ENCODE results near the gene EPHB1.
"Not testable (repeated sequence)": the region's sequence is repeated elsewhere in the genome, so short reads cannot be mapped to it uniquely, and the experiment has no call there.

The EPHB1 gene

DNA sequence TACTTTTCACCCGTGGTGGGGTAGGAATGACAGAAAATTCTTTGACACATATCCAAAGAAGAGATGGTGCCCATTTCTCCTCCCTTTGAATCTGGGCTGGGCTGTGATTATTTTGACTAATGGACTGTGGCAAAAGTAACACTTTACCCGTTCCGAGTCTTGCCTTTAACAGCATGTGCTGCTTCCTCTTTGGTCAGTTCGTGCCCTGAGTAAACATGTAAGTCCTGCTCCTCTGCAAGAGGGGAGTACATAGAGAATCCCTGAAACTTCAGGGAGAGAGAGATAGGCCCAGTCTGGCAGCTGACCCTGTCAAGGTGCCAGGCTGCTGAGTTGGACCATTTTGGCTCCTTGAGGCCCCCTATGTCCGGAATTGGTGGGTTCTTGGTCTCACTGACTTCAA, 243.1 kb downstream of the EPHB1 start:
- CTCF ChIA-PET, result no interaction called here
- DNase-seq, result no peak
- Mint-ChIP-seq H3K9me3 (no peaks in the 10 kb centered on the region), H3K27ac (no peak overlapping the region), H3K4me1 (no peaks in the 10 kb centered on the region), H3K27me3 (peaks cover 3% of the 10 kb centered on the region), H3K36me3 (no peaks in the 10 kb centered on the region), H3K4me3 (no peak overlapping the region)

DNA sequence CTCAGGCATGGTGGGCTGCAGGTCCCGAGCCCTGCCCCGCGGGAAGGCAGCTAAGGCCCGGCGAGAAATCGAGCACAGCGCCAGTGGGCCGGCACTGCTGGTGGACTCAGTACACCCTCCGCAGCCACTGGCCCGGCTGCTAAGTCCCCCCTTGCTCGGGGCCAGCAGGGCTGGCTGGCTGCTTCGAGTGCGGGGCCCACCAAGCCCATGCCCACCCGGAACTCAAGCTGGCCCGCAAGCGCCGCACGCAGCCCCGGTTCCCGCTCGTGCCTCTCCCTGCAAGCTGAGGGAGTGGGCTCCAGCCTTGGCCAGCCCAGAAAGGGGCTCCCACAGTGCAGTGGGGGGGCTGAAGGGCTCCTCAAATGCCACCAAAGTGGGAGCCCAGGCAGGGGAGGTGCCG, 244.5 kb downstream of the EPHB1 start:
- not testable (repeated sequence) for DNase-seq, H3K27me3 Mint-ChIP-seq, H3K9me3 Mint-ChIP-seq, H3K4me3 Mint-ChIP-seq, H3K36me3 Mint-ChIP-seq, H3K4me1 Mint-ChIP-seq, H3K27ac Mint-ChIP-seq
- CTCF ChIA-PET, result interaction anchor here (1.3 kb wide), 1 partner anchor 12 kb away, joined by 3 read pairs; no protein-coding TSS in a partner anchor

DNA sequence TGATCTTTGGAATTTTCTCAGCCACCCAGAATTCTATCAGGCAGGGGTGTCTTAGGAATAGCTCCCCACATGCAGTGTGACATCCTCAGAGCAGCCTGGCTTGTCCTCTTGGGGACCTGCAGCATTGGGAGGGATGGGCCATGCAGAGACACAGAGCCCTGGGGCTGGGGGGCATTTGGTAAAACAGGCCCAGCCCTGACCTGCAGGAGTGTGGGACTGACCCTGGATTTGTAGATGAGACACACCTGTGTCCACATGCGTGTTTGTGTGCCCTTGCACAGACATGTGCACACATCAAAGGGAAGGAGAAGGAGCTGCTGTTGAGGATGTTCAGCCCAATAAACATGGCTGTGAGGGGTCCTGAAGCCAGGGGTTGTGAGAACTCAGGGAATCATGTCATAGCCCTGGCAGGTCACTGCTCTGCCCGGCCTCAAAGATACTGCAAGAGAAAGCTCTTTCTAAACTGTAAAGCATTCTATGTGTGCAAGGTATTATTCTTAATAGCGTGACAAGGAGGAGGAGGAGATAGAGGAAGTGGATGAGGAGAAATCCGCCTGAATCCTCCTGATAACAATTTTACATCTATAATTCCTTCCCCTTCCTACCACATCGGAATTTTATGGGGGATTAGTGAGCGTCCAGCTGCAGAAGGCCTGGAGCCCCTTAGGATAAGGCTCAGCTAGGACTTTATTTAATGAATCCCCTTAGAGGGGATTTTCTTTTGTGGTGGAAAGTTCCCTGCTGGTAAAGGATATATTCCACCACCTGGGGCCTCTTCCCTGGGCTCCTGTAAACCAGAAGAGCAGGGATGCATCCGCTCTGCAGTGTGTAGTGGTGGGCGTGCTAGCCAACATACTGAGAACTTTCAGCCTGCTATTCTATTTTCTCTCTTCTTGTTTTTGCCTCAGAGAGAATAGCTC, 245.5 kb downstream of the EPHB1 start:
- no peaks in the 10 kb centered on the region for H3K4me1 Mint-ChIP-seq
- CTCF ChIA-PET, result interaction anchor here (1.3 kb wide), 1 partner anchor 11 kb away, joined by 3 read pairs; no protein-coding TSS in a partner anchor
- no peaks in the 10 kb centered on the region for H3K27me3 Mint-ChIP-seq
- DNase-seq, result no peak
- no peak overlapping the region for H3K4me3 Mint-ChIP-seq
- no peaks in the 10 kb centered on the region for H3K9me3 Mint-ChIP-seq
- no peak overlapping the region for H3K27ac Mint-ChIP-seq
- no peaks in the 10 kb centered on the region for H3K36me3 Mint-ChIP-seq

DNA sequence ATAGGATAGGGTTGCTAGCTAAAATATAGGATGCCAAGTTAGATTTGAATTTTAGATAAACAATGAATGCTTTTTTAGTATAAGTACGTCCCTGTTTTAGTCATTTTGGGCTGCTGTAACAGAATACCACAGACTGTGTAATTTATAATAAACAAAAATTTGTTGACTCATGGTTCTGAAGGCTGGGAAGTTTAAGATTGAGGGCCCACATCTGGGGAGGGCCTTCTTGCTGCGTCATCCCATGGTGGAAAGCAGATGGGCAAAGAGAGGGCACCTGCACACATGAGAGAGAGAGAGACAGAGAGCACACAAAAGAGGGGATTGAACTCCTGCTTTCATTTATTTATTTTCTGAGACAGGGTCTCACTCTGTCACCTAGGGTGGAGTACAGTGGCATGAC, 246.5 kb downstream of the EPHB1 start:
- Mint-ChIP-seq H3K36me3 (no peaks in the 10 kb centered on the region), H3K27me3 (no peaks in the 10 kb centered on the region), H3K27ac (no peak overlapping the region), H3K4me1 (no peaks in the 10 kb centered on the region), H3K9me3 (no peaks in the 10 kb centered on the region), H3K4me3 (no peak overlapping the region)
- DNase-seq, result no peak
- CTCF ChIA-PET, result no interaction called here

DNA sequence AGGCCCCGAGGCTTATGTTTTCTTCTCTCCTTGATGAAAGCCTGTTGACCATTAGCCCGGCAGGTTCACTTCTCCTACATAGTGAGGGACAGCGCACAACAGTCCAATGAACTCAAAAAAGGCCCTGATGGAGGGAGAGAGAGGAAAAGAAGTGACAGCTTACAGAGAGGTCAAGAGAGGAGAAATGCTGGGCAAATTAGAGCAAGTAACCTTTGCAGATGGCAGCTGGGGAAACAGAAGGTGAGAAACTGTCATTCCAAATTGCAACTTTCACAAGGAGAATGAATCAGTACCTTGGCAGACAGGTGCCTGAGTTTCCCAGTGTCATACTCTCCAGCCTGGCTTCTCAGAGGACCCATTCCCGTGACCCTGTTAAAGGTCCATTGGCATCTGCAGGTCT, 252.0 kb downstream of the EPHB1 start:
- no peaks in the 10 kb centered on the region for H3K4me1 Mint-ChIP-seq
- H3K27ac Mint-ChIP-seq, result no peak overlapping the region

DNA sequence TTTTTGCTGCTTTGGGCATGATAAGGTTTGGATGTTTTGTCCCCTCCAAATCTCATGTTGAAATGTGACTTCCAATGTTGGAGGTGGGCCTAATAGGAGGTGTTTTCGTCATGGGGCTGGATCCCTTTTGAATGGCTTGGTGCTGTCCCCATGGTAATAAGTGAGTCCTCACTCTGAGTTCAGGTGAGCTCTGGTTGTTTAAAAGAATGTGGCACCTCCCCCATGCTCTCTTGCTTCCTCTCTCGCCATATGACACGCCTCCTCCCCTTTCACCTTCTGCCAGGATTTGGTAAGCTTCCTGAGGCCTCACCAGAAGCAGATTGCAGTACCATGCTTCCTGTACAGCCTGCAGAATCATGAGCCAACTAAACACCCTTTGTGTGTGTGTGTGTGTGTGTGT, 255.5 kb downstream of the EPHB1 start:
- no peak overlapping the region for H3K27ac Mint-ChIP-seq
- CTCF ChIA-PET, result no interaction called here
- no peaks in the 10 kb centered on the region for H3K36me3 Mint-ChIP-seq
- no peaks in the 10 kb centered on the region for H3K9me3 Mint-ChIP-seq
- H3K4me1 Mint-ChIP-seq, result no peaks in the 10 kb centered on the region
- H3K27me3 Mint-ChIP-seq, result no peaks in the 10 kb centered on the region
- DNase-seq, result no peak
- no peak overlapping the region for H3K4me3 Mint-ChIP-seq

More for the DNA sequence above, 252.0 kb downstream of the EPHB1 start:
- no peaks in the 10 kb centered on the region for H3K9me3 Mint-ChIP-seq
- H3K27me3 Mint-ChIP-seq, result no peaks in the 10 kb centered on the region
- CTCF ChIA-PET, result no interaction called here
- H3K4me3 Mint-ChIP-seq, result no peak overlapping the region
- H3K36me3 Mint-ChIP-seq, result no peaks in the 10 kb centered on the region
- DNase-seq, result no peak

DNA sequence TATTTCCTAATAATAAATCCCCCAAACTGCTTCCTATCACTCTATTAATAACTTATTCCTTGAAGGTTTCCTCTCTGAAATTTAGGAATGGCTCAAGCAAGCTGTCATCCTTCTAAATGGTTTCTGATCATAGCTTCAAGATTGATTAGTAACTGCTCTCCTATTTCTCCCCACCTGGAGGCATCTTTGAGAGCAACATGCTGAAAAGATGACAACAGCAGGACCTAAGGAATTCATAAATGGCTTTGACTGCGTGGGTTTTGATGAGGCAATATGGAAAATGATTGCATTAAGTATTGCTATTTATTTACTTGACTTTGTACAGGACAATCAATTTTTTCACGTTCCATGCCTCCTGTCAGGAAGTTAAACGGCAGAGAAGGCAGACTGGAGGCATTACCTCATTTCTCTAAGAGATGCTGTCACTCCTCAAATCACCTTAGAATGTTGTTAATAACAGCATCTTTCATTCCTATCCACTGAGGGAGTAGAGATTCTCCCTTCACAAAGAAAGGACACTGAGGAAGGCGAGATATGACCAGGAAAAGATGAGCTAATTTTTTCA, 256.4 kb downstream of the EPHB1 start:
- Mint-ChIP-seq H3K27me3 (no peaks in the 10 kb centered on the region), H3K4me1 (no peaks in the 10 kb centered on the region), H3K9me3 (no peaks in the 10 kb centered on the region), H3K4me3 (no peak overlapping the region), H3K27ac (no peak overlapping the region), H3K36me3 (no peaks in the 10 kb centered on the region)
- CTCF ChIA-PET, result interaction anchor here (1.1 kb wide), 1 partner anchor 11 kb away, joined by 3 read pairs; no protein-coding TSS in a partner anchor
- DNase-seq, result no peak

DNA sequence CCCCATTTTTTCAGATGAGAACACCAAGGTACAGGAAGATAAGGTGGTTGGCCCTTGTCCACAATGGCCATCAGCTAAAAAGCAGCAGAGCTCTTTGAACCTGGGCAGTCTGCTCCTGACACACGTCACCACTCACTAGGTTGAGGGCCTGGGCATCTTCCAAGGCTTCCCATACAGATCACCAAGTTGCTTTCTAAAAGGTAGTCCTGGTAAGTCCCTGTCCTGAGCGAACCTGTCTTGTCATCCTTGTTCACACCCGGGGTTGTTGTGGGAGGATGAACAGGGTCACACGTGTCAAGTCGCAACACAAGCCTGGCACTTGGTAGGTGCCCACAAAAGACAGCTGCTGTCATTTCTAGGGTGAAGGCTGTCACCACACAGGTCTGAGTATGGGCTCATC, 260.4 kb downstream of the EPHB1 start:
- Mint-ChIP-seq H3K36me3 (no peaks in the 10 kb centered on the region), H3K27ac (no peak overlapping the region), H3K9me3 (no peaks in the 10 kb centered on the region), H3K4me1 (no peaks in the 10 kb centered on the region), H3K4me3 (no peak overlapping the region), H3K27me3 (no peaks in the 10 kb centered on the region)
- no peak for DNase-seq
- CTCF ChIA-PET, result no interaction called here

DNA sequence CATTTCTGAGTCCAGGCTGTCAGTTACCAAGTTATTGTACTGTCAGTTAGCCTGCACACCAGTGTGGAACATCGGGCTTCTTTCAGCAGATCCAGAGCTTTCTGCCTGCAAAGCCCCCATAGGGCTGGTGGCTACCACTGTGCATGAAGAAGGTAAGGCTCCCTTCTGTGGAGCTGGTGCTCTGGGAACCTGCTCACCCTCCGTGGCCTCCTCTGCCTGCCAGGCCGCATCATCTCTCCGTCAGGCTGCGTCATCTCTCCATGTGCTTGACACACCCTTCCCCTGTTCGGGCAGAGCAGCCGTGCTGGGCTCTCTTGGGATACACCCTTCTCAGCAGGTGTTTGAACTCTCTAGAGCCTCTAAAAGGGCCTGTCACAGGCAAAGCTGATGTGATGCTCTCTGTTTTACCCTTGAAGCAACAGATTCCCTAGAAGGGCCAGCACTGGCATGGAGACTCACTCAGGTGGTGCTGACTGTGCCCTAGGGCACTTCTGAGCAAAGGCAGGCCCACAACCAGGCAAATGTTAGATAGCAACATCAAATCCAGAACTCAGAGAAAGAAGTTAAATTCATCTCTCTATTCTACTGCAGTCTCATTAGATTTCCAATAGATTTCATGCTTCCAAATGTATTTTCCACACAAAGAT, 261.1 kb downstream of the EPHB1 start:
- Mint-ChIP-seq H3K36me3 (no peaks in the 10 kb centered on the region), H3K27me3 (no peaks in the 10 kb centered on the region), H3K4me1 (no peaks in the 10 kb centered on the region), H3K4me3 (no peak overlapping the region), H3K9me3 (no peaks in the 10 kb centered on the region), H3K27ac (no peak overlapping the region)
- CTCF ChIA-PET, result no interaction called here
- DNase-seq, result no peak

DNA sequence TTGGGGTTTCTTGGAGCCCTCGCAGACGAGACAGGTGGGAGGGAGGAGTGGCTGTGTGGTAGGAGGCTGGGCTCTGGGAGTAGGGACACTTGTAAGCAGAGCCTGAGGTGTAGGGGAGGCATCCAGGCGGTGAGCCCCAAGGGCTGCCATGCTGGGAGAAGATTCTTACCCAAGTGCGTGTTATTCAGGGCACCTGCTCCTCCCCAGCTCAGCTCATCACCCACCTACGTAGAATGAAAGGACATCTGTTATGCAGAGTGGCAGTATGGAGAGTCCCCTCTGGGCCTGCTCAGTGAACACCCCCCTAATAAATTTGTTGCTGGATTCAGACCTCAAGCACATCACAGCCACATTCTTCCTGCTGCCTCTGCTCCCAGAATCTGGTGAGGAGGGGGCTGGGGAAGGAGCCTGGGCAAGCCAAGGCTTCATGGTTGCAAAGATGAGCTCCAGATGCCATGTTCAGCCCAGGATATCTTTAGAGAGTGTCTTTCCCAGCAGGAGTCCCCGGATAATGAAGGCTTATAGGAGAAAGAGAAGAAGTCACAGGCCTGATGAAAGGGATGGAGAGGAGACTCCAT, 261.8 kb downstream of the EPHB1 start:
- no peaks in the 10 kb centered on the region for H3K36me3 Mint-ChIP-seq
- no peaks in the 10 kb centered on the region for H3K27me3 Mint-ChIP-seq
- no peak for DNase-seq
- no peak overlapping the region for H3K4me3 Mint-ChIP-seq
- H3K9me3 Mint-ChIP-seq, result no peaks in the 10 kb centered on the region
- H3K4me1 Mint-ChIP-seq, result no peaks in the 10 kb centered on the region
- CTCF ChIA-PET, result no interaction called here
- H3K27ac Mint-ChIP-seq, result no peak overlapping the region

DNA sequence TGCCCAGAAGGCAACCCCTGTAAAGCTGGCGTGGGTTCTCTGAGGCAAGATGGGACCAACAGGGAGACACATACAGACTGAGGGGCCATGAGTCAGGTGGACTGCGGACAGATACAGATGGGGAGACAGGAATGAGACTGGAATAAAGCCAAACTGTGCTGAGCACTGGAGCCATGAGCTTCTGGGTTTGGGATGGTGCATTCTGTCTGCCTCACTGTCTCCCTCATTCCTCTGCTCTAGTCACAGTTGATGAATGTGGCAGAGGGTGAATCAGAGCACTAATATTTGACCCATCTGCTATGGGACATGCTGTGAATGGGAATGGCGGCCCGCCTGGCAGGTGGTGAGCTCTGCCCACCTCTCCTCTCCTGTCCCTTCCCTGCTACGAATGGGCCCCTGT, 262.9 kb downstream of the EPHB1 start:
- no peak for DNase-seq
- Mint-ChIP-seq H3K9me3 (peaks cover 4% of the 10 kb centered on the region), H3K36me3 (no peaks in the 10 kb centered on the region), H3K4me3 (no peak overlapping the region), H3K27ac (no peak overlapping the region), H3K27me3 (no peaks in the 10 kb centered on the region), H3K4me1 (no peaks in the 10 kb centered on the region)
- CTCF ChIA-PET, result no interaction called here

DNA sequence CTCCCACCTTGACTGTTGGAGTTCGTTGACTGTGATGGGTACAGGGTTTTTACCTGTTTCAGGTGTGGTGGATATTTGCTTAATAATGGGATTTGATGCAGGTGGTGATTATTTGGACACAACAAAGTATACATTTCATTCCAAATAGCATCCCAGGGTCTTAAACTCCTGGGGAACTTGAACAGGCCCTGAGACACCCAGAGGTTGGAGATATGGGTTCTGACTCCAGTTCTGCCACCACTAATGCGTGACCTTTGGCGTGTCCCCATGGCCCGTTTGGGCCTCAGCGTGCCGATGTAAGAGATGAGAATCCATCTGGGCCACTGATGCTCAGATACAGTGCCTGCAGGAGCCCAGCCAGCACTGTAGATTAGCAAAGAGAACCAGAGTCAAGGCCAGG, 264.5 kb downstream of the EPHB1 start:
- Mint-ChIP-seq H3K27me3 (no peaks in the 10 kb centered on the region), H3K4me1 (no peaks in the 10 kb centered on the region), H3K27ac (no peak overlapping the region), H3K9me3 (peaks cover 5% of the 10 kb centered on the region), H3K36me3 (no peaks in the 10 kb centered on the region), H3K4me3 (no peak overlapping the region)
- CTCF ChIA-PET, result no interaction called here
- no peak for DNase-seq

DNA sequence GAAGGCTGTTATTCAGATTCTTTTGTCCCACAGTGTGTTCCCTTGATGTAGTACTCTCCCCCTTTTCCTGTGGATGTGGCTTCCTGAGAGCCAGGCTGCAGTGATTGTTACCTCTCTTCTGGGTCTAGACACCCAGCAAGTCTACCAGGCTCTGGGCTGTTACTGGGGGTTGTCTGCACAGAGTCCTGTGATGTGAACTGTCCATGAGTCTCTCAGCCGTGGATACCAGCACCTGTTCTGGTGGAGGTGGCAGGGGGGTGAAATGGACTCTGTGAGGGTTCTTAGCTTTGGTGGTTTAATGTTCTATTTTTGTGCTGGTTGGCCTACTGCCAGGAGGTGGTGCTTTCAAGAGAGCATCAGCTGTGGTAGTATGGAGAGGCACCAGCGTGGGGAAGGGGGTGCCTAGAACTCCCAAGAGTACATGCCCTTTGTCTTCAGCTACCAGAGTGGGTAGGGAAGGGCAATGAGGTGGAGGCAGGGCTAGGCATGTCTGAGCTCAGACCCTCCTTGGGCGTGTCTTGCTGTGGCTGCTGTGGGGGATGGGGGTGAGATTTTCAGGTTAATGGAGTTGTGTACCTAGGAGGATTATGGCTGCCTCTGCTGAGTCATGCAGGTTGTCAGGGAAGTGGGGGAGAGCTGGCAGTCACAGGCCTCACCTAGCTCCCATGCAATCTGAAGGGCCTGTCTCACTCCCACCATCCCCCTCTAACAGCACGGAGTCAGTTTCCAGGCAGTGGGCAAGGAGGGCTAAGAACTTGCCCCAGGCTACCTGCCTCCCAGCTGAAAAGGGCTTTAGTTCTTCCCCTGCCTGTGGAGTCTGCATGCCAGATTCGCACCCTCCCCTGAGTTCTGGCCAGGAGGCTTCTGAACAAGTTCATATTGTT, 272.0 kb downstream of the EPHB1 start:
- CTCF ChIA-PET, result interaction anchor here (0.6 kb wide), 1 partner anchor 44 kb away, joined by 3 read pairs; no protein-coding TSS in a partner anchor
- not testable (repeated sequence) for DNase-seq, H3K4me3 Mint-ChIP-seq

DNA sequence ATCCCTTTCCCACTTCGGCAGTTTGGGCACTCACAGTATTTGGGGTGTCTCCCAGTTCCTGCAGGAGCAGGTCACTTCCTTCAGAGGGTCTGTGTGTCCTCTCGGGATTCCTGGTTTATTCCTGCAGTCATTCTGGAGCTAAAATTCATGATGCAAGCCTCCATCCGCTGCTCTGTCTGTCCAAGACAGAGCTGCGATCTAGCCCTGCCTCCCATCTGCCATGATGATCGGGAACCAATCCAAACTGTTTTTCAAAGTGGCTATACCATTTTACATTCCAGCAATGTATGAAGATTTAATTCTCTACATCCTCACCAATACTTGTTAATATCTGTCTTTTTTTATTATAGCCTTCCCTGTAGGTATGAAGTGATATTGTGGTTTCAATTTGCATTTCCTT, 273.0 kb downstream of the EPHB1 start:
- DNase-seq, result no peak
- Mint-ChIP-seq H3K27ac (no peak overlapping the region), H3K4me1 (no peaks in the 10 kb centered on the region), H3K4me3 (no peak overlapping the region), H3K27me3 (peaks cover 4% of the 10 kb centered on the region), H3K9me3 (peaks cover under 1% of the 10 kb centered on the region), H3K36me3 (no peaks in the 10 kb centered on the region)
- CTCF ChIA-PET, result no interaction called here

More for the DNA sequence above, 272.0 kb downstream of the EPHB1 start:
- H3K36me3 Mint-ChIP-seq, H3K27me3 Mint-ChIP-seq, H3K9me3 Mint-ChIP-seq, H3K27ac Mint-ChIP-seq, H3K4me1 Mint-ChIP-seq: not testable (repeated sequence)
